Effector CD4-positive, alpha-beta T cell (primary cell): ENCODE data around the gene IBA57.

Experiments
- DNase-seq: peaks from one replicate; pipeline ENCODE4 v3.0.0-alpha.2; 2020

IBA57 gene

GRCh38 chr1:228228601-228229074, 63.0 kb downstream of the IBA57 start:
- DNase-seq: no peak

- DNase-seq: no peak
These were observed 65.6 kb downstream of the IBA57 start for GRCh38 chr1:228231189-228231588.
